Measurements from ENCODE around the gene UNC45A.
"Not testable (repeated sequence)": the region's sequence is repeated elsewhere in the genome, so short reads cannot be mapped to it uniquely, and the experiment has no call there.

UNC45A gene

DNA sequence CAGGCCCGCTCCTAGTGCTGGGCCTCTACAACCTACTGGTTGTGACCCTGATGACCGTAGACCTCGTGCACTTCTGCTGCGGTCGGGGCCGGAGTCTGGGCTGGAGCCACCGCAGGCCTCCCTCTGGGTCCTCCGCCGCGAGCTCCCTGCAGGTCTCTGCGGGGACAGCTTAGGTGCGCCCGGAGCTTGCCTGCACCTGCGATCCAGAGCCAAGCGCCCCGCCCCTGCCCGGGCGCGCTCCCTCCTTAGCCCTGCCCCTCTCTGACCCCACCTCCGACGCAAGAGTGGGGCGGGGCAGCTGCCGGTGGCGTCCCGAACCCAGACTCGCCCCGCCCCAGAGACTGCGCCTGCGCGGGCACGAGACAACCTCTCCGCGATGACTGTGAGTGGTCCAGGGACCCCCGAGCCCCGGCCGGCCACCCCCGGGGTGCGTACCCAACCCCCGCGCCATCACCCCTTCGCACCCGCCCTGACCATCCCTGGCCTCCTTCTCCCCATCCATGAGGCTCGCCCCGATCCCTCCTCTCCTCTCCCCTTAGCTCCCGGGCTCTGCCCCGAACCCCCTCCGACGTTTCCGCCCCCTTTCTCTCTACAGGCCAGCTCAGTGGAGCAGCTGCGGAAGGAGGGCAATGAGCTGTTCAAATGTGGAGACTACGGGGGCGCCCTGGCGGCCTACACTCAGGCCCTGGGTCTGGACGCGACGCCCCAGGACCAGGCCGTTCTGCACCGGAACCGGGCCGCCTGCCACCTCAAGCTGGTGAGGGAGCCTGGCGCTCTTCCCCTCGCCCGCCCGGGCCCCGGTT lies at the start of gene UNC45A:
Gene UNC45A, plus strand, starts transcription at position 337 of the 803 bp plus-strand sequence. Its CDS starts 40 bp downstream, at position 377.
- DNase-seq (ENCODE audit: low read depth), result peak; percentile 53

DNA sequence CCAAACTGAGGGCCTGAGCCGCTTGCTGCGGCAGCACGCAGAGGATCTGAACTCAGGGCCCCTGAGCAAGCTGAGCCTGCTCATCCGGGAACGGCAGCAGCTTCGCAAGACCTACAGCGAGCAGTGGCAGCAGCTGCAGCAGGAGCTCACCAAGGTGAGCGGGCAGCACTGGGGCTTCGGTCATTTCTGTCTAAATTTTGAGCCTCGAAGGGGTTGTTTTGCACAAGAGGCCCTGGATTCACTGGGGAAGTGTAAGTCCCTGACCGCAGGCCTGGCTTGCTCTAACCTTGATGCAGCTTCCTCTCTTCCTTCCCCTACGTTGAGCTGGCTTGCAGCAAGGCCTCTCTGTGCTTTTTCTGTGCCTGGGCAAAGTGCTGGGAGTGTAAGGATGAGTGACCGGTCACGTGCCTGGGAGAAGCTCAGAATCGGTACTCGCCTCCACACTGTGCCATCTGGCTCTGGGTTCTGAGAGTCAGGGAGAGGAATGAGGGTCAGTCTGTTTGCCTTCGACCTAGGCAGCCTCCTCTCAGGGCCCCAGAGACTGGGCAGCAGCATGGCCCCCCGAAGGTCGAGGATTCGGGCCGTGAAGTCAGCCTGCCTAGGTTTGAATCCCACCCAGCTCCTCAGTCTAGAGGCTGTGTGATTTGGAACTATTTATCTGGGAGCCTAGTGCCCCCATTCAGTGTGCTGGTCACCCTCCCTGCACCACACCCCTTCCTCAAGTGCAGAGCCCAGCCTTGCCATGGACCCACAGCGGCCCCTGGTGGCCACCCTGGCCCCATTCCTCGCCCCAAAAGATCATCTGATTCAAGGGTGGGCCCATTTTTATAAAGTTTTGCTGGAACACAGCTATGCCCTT lies 49.4 kb upstream of the UNC45A start:
- DNase-seq (ENCODE audit: low read depth), result no peak

DNA sequence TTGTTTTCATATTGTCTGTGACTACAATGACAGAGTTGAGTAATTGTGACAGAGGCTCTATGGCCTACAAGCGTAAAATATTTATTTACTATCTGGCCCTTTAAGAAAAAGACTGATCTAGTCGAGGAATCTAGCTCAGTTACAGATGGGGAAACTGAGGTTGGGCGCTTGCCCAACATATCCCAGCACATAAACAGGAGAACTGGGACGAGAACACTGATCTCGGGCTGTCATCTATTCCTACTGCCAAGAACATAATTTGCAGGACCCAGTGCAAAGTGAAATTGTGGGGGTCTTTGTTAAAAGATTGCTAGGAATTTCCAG lies 48.8 kb upstream of the UNC45A start:
- no peak for DNase-seq (ENCODE audit: low read depth)

- no peak for DNase-seq (ENCODE audit: low read depth)
Measured at GRCh38 chr15:90887037-90887481, 48.0 kb upstream of the UNC45A start.

GRCh38 chr15:90889313-90889730 lies 45.8 kb upstream of the UNC45A start:
- DNase-seq (ENCODE audit: low read depth), result no peak

DNA sequence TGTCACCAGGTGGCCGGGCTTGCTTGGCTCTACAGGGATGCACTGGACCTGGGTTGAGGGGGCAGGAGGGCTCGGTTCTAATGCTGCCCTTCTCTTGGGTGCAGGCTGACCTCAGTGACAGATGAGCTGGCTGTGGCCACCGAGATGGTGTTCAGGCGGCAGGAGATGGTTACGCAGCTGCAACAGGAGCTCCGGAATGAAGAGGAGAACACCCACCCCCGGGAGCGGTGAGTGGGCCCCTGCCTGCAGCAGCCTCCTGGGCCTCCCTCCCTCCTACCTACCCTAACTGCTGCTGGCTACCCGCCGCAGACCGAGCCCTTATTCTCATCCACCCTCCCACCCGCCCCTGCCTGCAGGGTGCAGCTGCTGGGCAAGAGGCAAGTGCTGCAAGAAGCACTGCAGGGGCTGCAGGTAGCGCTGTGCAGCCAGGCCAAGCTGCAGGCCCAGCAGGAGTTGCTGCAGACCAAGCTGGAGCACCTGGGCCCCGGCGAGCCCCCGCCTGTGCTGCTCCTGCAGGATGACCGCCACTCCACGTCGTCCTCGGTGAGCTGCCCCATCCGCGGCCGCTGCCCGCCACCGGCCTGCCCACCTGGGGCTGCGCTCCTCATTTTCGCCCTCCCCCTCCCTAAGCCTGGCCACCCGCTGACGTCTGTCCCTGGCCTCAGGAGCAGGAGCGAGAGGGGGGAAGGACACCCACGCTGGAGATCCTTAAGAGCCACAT lies 45.2 kb upstream of the UNC45A start:
- no peak for DNase-seq (ENCODE audit: low read depth)

- no peak for DNase-seq (ENCODE audit: low read depth)
Measured at GRCh38 chr15:90890839-90891238, 44.2 kb upstream of the UNC45A start.

- no peak for DNase-seq (ENCODE audit: low read depth)
Measured at GRCh38 chr15:90891346-90891949, 43.6 kb upstream of the UNC45A start.

- DNase-seq (ENCODE audit: low read depth), result no peak
Measured at GRCh38 chr15:90892023-90892422, 43.1 kb upstream of the UNC45A start.

- no peak for DNase-seq (ENCODE audit: low read depth)
Measured at GRCh38 chr15:90892498-90893174, 42.4 kb upstream of the UNC45A start.

- no peak for DNase-seq (ENCODE audit: low read depth)
Measured at GRCh38 chr15:90893175-90894090, 41.7 kb upstream of the UNC45A start.

DNA sequence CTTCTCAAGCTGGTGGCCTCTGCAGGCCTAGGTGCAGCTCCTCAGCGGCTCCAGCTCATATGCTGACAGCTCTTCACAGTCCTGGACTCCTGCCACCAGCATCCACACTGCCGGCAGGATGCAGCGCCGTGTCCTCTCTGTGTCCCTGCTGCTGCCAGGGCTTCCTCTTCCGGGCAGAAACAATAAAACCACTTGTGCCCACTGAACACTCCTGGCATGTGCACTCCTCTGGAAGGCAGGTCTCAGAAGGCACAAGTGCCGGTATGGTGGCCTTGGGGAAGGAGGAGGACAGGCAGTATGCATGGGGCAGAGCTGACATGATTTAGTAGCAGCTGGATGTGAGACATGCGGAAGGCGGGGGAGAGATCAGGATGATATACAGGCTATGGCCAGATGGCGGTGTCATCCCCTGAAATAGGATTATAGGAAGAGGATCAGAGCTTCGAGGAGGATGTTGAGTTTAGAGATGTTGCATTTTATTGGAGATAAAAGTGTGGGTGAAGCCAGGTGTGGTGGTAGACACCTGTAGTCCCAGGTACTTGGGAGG lies 39.4 kb upstream of the UNC45A start:
- no peak for DNase-seq (ENCODE audit: low read depth)

DNA sequence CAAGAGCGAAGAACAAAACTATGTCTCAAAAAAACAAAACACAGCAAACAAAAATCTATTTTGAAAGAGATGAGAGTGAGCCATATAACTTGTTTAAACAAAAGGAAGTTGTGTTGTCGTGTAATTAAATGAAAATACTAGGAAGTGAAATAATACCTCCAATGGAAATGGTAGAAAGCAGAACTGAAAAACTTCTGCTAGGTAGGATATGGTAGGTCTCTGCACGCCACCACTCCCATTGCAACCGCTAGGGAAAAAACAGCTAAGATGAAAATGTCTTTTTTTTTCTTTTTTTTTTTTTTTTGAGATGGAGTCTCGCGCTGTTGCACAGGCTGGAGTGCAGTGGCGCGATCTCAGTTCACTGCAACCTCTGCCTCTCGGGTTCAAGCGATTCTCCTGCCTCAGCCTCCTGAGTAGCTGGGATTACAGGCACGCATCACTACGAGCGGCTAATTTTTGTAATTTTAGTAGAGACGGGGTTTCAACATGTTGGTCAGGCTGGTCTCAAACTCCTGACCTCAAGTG lies 37.9 kb upstream of the UNC45A start:
- not testable (repeated sequence) for DNase-seq (ENCODE audit: low read depth)

GRCh38 chr15:90901175-90902039 lies 33.7 kb upstream of the UNC45A start:
- DNase-seq (ENCODE audit: low read depth), result no peak

GRCh38 chr15:90902040-90902839 lies 32.8 kb upstream of the UNC45A start:
- DNase-seq (ENCODE audit: low read depth), result peak; percentile 37

GRCh38 chr15:90902840-90903732 lies 32.0 kb upstream of the UNC45A start, which contains the start of gene MAN2A2:
MAN2A2 (plus strand) TSS chr15:90903302; CDS start chr15:90904208, 906 bp downstream.
- DNase-seq (ENCODE audit: low read depth), result no peak

Data from HS-5 (cell line).